GM12892 (cell line): ENCODE measurements around the gene TAF6.
A peak's percentile ranks its signal among the peaks of the same experiment; 100 is the strongest.

Experiments
- DNase-seq: peaks from one replicate; pipeline ENCODE4 v3.0.0; 2011; ENCODE audit not compliant: insufficient read length
- FAIRE-seq: peaks from 2 replicates; lab custom pipeline; 2011; peaks lifted over from hg19 to GRCh38; lab: Jason Lieb, UNC
- POLR2A ChIP-seq: IDR thresholded peaks from 2 replicates; pipeline ENCODE4 v1.6.1; 2011; ENCODE audit warnings: low read depth, low read length, control low read depth
- POLR2AphosphoS5 ChIP-seq: IDR thresholded peaks from 2 replicates; pipeline ENCODE4 v1.6.1; 2011; ENCODE audit warnings: low read depth, low read length, control low read depth
- TAF1 ChIP-seq: IDR thresholded peaks from 2 replicates; pipeline ENCODE4 v1.6.1; 2011; ENCODE audit warnings: low read depth, mild to moderate bottlenecking, control low read depth, low read length, borderline replicate concordance

The TAF6 gene

DNA sequence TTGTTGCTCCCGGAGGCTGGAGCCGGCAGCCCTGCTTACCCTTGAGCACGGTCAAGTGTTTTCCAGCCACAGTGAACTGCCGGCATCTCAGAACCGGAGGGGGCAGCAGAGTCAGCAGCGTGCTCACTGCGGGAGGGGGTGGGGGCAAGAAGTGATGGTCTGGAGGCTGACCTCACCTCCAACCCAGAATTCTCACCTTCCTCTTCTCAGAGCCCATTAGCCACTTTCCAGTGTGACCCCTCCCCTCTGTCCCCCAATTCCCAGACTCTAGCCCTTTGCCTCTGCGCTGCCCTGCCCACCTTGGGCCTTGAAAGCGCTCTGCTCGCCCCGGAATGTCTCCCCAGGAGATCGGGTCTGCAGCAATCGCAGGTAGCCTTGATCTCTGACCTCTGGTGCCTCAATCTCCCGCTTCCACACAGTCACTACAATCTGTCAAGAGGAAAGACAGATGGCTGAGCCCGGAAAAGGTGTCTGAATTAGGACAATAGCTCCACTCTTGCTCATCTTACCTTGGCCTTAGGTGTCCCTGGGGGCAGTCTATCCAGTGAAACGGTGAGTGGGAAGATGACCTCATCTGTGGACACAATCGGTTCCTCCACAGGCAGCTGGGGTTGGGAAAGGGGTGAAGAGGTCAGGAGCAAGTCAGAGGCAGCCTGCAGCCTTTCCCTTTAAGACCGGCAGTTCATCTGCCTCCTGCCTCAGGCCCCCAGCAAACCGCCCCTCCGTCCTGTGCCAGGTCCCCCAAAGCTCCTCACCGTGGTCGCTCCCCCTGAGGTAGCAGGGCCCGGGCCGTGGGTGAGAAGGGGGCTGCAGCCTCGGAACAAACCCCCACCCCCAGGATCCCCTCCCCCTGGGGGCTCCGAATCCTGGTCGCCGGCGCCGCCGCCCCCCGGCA, 38.4 kb upstream of the TAF6 start:
- TF ChIP-seq TAF1 (no peak), POLR2AphosphoS5 (no peak), POLR2A (no peak)
- FAIRE-seq (no peak), DNase-seq (no peak)

DNA sequence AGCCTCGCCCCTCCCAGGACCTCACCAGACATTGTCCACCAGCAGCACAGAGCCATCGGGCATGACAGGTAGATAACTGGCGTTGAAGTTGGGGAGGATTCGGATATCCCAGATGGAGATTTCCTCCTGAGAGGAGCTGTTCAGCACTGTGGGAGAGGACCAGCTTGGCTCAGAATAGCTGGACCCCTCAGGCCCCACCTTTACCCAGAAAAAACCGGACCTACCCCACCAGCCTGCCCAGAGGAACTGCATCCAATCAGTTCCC, 37.8 kb upstream of the TAF6 start:
- no peak for TF ChIP-seq POLR2AphosphoS5
- TF ChIP-seq TAF1 = no peak
- no peak for TF ChIP-seq POLR2A
- no peak for FAIRE-seq
- no peak for DNase-seq

DNA sequence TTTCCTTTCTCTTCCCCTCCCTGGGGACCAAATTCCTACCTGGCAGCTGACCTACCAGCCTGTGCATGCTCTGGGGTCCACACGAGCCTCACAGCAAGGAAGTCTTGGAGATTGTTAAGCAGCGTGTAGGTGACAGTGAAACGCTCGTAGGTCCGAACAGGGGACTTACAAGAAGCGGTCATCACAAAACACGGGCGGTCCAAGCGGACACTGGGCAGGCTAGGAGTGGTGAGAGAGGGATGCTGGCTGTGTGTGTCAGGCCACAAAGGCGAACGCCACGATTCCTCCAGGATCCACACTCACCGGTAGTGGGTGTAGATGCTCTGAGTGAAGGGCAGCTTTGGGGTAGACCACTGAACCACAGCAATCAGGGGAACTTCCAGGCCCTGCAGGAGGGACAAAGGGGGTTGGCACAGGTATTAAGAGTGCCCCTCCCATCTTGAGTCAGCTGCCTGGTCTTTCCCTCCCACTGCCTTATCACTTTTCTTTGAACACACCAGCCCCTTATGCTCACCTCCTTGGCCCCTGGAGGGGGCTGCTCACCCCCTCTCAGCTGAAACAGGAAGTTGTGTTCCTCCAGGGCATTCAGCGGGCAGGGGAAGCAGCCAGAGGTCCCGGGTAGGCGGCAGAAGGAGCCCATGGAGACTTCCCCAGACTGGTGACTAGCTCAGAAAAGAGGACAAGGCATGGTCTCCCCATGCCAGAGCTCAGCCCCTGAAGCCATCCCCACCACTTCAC, 37.3 kb upstream of the TAF6 start:
- TF ChIP-seq TAF1 = no peak
- no peak for TF ChIP-seq POLR2AphosphoS5
- no peak for TF ChIP-seq POLR2A
- no peak for DNase-seq
- FAIRE-seq = no peak

DNA sequence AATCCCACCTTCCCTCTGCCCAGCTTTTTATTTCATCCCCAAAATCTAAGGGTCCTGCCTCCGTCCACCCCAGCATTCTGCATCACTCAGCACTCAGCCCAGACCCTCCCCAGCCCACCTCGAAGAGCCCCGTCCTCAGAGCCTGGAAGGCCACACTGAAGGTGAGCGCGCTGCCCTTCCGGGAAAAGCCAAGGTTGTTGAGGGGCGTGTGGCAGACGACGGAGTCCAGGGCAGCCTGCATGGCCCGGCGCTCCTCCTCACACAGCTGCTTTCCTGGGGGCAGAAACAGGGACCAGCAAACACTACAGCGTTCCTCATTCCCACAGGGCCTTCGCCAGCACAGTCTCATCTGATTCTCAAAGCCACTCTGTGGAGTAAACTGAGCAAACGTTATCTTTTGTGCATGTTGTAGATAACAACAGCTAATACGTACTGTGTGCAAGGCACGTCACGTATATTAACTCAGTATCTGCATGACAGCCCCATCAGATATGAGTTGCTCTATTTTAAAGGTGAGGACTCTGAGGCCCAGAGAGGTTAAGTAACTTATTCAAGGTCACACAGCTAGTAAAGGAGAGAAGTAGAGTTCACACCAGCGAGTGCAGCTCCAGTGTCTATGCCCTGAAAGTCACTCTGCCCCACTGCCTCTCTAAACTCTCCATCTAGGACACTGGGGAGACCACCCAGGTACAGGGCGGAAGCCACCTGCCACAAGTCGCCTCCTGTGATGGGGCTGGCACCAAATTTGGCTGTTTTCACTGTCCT, 36.6 kb upstream of the TAF6 start:
- no peak for FAIRE-seq
- no peak for TF ChIP-seq TAF1
- no peak for TF ChIP-seq POLR2A
- no peak for TF ChIP-seq POLR2AphosphoS5
- DNase-seq = no peak

DNA sequence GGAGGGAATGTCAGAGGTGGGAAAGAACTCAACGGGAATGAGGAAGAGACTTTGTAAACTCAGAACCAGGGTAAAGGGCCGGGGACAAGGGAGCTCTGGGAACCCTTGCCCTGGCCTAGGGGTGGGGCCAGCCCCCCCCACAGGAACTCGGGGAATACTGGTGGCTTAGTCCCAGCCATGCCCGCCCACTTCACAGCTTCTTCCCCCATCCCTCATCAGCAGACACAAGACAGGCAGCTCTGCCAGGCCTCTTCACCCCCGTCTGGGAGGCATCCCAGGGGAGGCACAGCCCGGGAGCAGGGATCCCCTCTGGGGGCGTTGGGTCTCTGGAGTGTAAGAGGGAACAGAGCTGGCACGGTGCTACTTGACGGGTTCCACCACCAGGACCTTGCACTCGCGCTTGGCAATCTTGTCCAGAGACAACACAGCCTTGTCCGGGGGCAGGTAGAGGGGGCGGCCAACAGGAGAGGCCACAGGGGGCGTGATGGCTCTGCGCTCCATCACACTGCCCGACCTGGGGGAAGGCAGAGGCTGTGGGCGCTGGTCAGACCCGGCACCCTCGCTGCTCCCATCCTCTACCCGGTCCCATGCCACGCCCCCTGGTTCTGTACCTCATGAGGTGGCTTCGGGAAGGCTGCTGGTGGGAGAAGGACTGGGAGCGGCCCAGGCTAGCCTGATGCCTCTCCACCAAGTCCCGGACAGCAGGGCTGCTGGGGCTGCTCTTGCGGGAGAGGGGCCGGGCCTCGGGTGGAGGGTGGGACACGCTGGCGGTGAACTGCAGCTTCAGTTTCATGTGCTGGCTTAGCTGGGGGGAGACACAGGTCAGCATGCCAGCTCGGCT, 35.7 kb upstream of the TAF6 start:
- DNase-seq (no peak), FAIRE-seq (no peak)
- TF ChIP-seq POLR2AphosphoS5 (no peak), POLR2A (0 out of 2 replicates have a peak, but pooled peaks have one; percentile 28), TAF1 (no peak)

DNA sequence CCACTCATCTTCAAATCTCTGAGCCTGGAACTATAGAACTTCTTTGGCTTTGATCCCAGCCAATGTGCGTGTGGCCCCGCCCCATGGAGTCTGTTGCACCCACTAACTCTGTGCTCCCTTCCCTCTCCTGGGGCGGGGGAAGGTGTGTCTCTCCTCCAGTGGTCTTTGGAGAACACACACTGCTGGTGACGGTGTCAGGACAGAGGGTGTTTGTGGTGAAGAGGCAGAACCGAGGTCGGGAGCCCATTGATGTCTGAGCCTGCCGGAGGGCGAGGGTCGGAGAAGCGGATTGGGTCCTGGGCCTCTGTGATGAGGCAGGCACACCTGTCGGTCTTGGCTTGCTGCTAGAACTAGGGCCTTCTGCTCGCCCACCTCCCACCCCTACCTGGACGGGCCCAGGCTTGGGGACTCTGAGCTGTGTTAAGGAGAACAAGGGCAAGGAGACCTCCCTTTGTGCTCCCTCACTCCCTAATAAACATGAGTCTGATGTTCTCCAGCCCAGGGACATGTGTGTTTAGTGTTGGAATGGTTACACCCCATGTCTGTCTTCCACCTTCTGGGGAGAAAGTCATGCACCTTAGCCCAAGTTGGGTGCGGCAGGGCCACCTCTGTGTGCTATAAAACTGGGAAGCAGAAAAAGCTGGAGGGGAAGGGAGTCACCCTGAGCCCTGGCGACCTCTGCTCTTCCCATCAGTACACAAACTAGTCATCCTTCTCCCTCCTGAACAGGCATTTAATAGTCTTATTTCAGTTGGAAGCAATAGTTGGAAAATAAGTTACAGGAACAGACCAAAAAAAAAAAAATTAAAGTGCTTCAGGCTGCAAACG, 34.8 kb upstream of the TAF6 start:
- FAIRE-seq = no peak
- no peak for TF ChIP-seq POLR2AphosphoS5
- no peak for TF ChIP-seq TAF1
- no peak for TF ChIP-seq POLR2A
- no peak for DNase-seq

DNA sequence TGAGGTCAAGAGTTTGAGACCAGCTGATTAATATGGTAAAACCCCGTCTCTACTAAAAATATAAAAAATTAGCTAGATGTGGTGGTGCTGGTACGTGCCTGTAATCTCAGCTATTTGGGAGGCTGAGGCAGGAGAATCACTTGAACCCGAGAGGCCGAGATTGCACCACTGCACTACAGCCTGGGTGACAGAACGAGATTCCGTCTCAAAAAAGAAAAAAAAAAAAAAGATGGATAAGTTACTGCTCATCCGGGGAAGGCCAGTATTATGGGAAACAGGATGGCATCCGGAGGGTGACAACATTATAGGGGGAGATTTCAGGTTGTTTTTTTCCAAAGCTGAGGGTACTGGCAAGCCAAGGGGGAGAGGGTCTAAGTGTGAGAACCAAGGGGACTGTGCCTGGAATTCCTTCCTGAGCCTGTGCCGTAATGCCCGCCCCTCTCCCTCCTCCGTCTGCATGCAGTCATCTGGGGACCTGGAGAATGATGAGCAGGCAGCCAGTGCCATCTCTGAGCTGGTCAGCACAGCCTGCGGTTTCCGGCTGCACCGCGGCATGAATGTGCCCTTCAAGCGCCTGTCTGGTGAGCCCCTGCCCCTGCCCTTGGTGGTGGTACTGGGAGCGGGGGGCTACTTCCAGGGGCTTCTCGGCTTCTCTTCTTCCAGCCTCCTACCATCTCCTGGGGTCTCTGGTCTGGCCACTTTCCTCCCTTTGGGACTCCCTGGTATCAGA, 33.9 kb upstream of the TAF6 start:
- no peak for FAIRE-seq
- no peak for TF ChIP-seq POLR2AphosphoS5
- no peak for TF ChIP-seq POLR2A
- TF ChIP-seq TAF1 = no peak
- no peak for DNase-seq

DNA sequence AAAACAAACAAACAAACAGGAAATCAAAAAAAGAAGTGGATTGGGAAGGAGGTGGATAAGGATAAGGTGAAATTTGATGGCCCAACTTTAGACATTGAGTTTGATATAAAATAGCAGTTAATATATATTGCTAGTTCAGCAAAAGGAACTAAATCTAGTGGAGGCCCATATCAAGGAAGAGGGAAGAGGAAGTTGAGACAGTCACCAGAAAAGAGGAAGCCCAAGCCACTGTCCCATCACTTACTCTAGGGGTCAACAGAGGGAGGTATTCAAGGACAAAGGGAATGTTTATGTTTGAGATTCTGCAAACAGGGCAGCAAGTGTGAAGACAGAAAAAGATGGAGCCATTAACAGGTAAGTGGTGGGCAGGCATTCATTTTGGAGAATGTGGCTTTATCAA, 33.2 kb upstream of the TAF6 start:
- FAIRE-seq = no peak
- no peak for DNase-seq

DNA sequence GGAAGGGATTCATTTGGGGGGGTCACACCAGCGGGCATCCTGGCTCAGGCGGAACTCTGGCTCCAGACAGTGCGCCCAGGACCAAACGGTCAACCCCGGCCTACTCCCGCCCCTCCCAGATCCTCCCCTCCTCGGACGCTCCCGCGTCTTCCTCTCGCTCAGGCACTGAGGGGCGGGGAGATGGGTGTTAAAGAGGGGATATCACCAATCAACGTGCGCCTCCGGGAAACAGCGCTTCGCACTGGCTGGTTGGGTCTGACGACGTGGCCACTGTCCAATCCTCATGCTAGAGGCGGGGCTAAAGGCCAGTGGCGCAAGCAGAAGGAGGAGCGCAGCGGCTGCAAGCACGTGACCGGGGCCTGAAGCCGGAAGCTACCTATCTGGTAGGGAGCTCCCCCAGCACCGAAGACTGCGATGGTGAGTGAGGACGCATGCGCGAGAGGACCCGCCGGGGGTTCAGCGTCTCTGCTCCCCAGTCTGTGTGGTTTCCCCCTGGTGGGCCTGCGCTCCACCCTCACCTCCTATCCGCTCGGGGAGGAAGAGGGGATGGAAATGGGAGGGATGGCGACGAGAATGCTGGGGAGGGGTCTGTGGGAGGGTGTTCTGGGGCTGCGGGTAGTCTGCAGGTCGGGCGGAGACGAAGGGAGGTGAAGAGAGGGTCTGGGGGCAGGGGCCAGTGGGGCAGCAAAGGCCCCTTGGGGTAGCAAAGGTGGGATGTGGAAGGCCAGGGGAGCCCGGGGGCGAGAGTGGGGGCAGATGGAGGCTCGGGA, 29.6 kb upstream of the TAF6 start, which contains the start of gene LAMTOR4:
Gene LAMTOR4 (plus strand): TSS at position 360 of the 770 bp plus-strand sequence. CDS start 55 bp downstream, at position 415.
- TF ChIP-seq POLR2AphosphoS5 = peak; percentile 84
- 0 out of 2 replicates have a peak, but pooled peaks have one; percentile 36 for TF ChIP-seq TAF1
- TF ChIP-seq POLR2A = peak; percentile 85
- FAIRE-seq = peak; percentile 98

More for the DNA sequence above, 33.2 kb upstream of the TAF6 start:
- TF ChIP-seq POLR2A (no peak), TAF1 (no peak), POLR2AphosphoS5 (no peak)

More for the DNA sequence above, 29.6 kb upstream of the TAF6 start, which contains the start of gene LAMTOR4:
- DNase-seq = peak; percentile 98
